Esophagus muscularis mucosa (tissue), 3 donors: Measurements from ENCODE around the gene PLA2G2A.

ENCODE experiments used
- CTCF ChIP-seq, 3 experiments: fragments of 200-600 bp in 2 of 3; fragments of 450-650 bp in 1 of 3; sonication (generic) in 2 of 3; IDR thresholded peaks; one replicate each; pipeline ENCODE4 v1.5.1; 2017 to 2019; ENCODE audit warnings: antibody characterized with exemption in 3 of 3, mild to moderate bottlenecking in 2 of 3, moderate library complexity in 1 of 3
- POLR2A ChIP-seq: fragments of 450-650 bp; IDR thresholded peaks from one replicate; pipeline ENCODE4 v1.6.1; 2017; ENCODE audit warnings: antibody characterized with exemption, moderate library complexity, mild to moderate bottlenecking, low read depth

- TF ChIP-seq CTCF (IDR thresholded peaks at IDR 0.05) (no peak), POLR2A (no peak)
Observed at GRCh38 chr1:19971664-19972063, 7.8 kb downstream of the PLA2G2A start.
